ENCODE measurements around the gene LRMDA. TPM values are rescaled to one million over a fixed set of nuclear protein-coding genes. Genes with fewer than 3 reads are reported as not detected.

The LRMDA gene
- total RNA-seq, 2 experiments from 2014 or later, result not detected

DNA sequence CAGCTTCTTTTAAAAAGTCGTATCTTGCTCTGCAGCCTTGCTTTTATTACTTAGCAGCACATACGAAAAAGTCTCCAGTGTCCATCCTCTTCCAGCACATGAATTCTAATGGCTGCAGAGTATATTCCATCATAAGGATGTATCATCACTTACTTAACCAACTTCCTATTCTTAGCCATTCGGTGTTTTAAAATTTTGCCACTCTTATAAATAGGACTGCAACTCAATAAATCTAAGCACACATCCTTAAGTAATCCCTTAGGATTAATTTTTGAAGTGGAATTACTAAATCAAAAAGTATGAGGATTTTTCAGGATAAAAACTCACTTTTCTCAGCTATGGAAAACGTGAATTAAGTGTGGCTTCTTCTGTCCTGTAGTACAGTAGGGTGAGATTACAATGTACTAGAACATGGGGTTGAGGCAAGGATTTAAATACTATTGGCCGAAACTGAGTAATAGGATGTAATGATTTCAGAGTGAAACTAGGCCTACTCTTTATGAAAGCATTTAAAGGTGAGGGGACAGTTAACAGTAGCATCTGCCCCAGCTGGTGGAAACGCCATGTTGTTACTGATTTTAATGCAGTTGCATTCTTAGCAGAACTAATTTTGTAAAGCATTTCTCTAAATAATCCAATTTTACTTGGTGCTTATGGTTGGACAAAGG lies 1035.5 kb downstream of the LRMDA start:
- Histone ChIP-seq H2AFZ (ENCODE audit: low read length) (no peak overlapping the region), H3K79me2 (ENCODE audit: insufficient read depth, low read depth, low read length) (no peaks in the 10 kb centered on the region), H3K36me3 (ENCODE audit: insufficient read depth, low read length) (no peaks in the 10 kb centered on the region), H3K9me3 (ENCODE audit: low read length) (no peaks in the 10 kb centered on the region), H3K4me2 (ENCODE audit: low read length) (no peak overlapping the region), H3K9me2 (ENCODE audit: insufficient read depth, low read length) (no peaks in the 10 kb centered on the region), H4K20me1 (ENCODE audit: insufficient read depth, low read length) (no peaks in the 10 kb centered on the region), H3K27ac (ENCODE audit: low read depth, low read length, poor library complexity, severe bottlenecking) (no peak overlapping the region), H3K4me3 (ENCODE audit: low read depth, low read length, poor library complexity, severe bottlenecking) (no peak overlapping the region), H3K4me1 (ENCODE audit: insufficient read depth, low read length, poor library complexity, severe bottlenecking) (no peaks in the 10 kb centered on the region)
- no TSS peak for BruUV-seq (replicated peaks)
- DNase-seq (ENCODE audit: low spot score), result no peak
- intact Hi-C loops (cut with micrococcal nuclease; ENCODE audit: unreplicated experiment), result no loop called here
- no peak for TF ChIP-seq EZH2phosphoT487 (IDR thresholded peaks at IDR 0.05; ENCODE audit: borderline replicate concordance, low read depth, low read length)
- TF ChIP-seq, protein P1, sequence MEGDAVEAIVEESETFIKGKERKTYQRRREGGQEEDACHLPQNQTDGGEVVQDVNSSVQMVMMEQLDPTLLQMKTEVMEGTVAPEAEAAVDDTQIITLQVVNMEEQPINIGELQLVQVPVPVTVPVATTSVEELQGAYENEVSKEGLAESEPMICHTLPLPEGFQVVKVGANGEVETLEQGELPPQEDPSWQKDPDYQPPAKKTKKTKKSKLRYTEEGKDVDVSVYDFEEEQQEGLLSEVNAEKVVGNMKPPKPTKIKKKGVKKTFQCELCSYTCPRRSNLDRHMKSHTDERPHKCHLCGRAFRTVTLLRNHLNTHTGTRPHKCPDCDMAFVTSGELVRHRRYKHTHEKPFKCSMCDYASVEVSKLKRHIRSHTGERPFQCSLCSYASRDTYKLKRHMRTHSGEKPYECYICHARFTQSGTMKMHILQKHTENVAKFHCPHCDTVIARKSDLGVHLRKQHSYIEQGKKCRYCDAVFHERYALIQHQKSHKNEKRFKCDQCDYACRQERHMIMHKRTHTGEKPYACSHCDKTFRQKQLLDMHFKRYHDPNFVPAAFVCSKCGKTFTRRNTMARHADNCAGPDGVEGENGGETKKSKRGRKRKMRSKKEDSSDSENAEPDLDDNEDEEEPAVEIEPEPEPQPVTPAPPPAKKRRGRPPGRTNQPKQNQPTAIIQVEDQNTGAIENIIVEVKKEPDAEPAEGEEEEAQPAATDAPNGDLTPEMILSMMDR (conservative IDR thresholded peaks at IDR 0.05; ENCODE audit: low read length), result no peak
- POLR2A ChIA-PET, result no interaction called here
- CTCF ChIA-PET (ENCODE audit: unreplicated experiment), result no interaction called here

GRCh38 chr10:76469675-76470074 lies 1038.3 kb downstream of the LRMDA start:
- H3K79me2 ChIP-seq (ENCODE audit: insufficient read depth, low read depth, low read length), result no peaks in the 10 kb centered on the region
- H3K9me3 ChIP-seq (ENCODE audit: low read length), result no peaks in the 10 kb centered on the region
- no peak overlapping the region for H3K4me2 ChIP-seq (ENCODE audit: low read length)
- no peak overlapping the region for H3K27ac ChIP-seq (ENCODE audit: low read depth, low read length, poor library complexity, severe bottlenecking)
- H3K4me3 ChIP-seq (ENCODE audit: low read depth, low read length, poor library complexity, severe bottlenecking), result no peak overlapping the region
- no peak for DNase-seq (ENCODE audit: low spot score)
- BruUV-seq (replicated peaks), result no TSS peak
- intact Hi-C loops (cut with micrococcal nuclease; ENCODE audit: unreplicated experiment), result no loop called here
- POLR2A ChIA-PET, result no interaction called here
- H4K20me1 ChIP-seq (ENCODE audit: insufficient read depth, low read length), result no peaks in the 10 kb centered on the region
- CTCF ChIA-PET (ENCODE audit: unreplicated experiment), result no interaction called here
- H3K36me3 ChIP-seq (ENCODE audit: insufficient read depth, low read length), result no peaks in the 10 kb centered on the region
- H3K9me2 ChIP-seq (ENCODE audit: insufficient read depth, low read length), result no peaks in the 10 kb centered on the region
- no peak overlapping the region for H2AFZ ChIP-seq (ENCODE audit: low read length)
- H3K4me1 ChIP-seq (ENCODE audit: insufficient read depth, low read length, poor library complexity, severe bottlenecking), result no peaks in the 10 kb centered on the region
- TF ChIP-seq, protein P1 (conservative IDR thresholded peaks at IDR 0.05; ENCODE audit: low read length), result no peak
- no peak for TF ChIP-seq EZH2phosphoT487 (IDR thresholded peaks at IDR 0.05; ENCODE audit: borderline replicate concordance, low read depth, low read length)

DNA sequence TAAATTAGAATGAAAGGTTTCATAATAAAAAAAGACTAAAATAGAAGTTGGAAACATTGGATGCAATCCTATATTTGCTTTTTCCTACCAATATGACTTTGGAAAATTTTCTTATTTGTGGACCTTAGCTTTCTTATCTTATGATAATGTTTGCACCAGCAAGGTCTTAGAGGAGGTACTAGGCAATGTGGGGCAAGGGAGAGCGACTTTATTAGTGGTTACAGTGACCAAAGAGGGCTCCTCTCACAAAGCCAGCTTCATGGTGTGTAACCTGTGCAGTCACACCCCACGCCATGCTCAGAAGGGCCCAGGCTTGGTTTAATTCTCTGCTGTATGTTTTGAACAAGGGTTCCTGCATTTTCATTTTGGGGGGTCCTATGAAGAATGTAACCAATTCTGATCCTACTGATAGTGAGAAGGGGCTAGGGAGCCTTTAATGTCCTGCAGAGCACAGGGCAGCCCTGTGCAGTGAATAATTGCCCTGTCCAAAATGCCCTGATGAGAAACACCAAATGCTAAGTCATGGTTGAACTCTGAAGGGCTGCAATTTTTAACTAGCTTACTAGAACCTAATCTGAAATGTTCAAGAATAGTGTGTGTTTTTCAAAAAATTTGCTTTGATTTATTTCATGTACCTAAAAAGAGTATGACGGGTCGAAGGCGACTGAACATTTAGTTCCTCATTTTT lies 1047.8 kb downstream of the LRMDA start:
- Histone ChIP-seq H4K20me1 (ENCODE audit: insufficient read depth, low read length) (no peaks in the 10 kb centered on the region), H3K4me3 (ENCODE audit: low read depth, low read length, poor library complexity, severe bottlenecking) (no peak overlapping the region), H3K36me3 (ENCODE audit: insufficient read depth, low read length) (no peaks in the 10 kb centered on the region), H3K27ac (ENCODE audit: low read depth, low read length, poor library complexity, severe bottlenecking) (no peak overlapping the region), H3K9me3 (ENCODE audit: low read length) (no peaks in the 10 kb centered on the region), H2AFZ (ENCODE audit: low read length) (no peak overlapping the region), H3K4me1 (ENCODE audit: insufficient read depth, low read length, poor library complexity, severe bottlenecking) (no peaks in the 10 kb centered on the region), H3K9me2 (ENCODE audit: insufficient read depth, low read length) (no peaks in the 10 kb centered on the region), H3K79me2 (ENCODE audit: insufficient read depth, low read depth, low read length) (no peaks in the 10 kb centered on the region), H3K4me2 (ENCODE audit: low read length) (no peak overlapping the region)
- ChIA-PET POLR2A (no interaction called here), CTCF (ENCODE audit: unreplicated experiment) (no interaction called here)
- BruUV-seq (replicated peaks), result no TSS peak
- intact Hi-C loops (cut with micrococcal nuclease; ENCODE audit: unreplicated experiment), result no loop called here
- TF ChIP-seq EZH2phosphoT487 (IDR thresholded peaks at IDR 0.05; ENCODE audit: borderline replicate concordance, low read depth, low read length), result no peak
- TF ChIP-seq, protein P1 (conservative IDR thresholded peaks at IDR 0.05; ENCODE audit: low read length), result no peak
- DNase-seq (ENCODE audit: low spot score), result no peak

All from OCI-LY7 (cell line).